Thymus (tissue), 11 donors: ENCODE data around the gene ABCA12. TPM values are rescaled to one million over a fixed set of nuclear protein-coding genes. Genes with fewer than 3 reads are reported as not detected.

Experiments
- DNase-seq, 9 donors: peaks; one replicate each; pipeline ENCODE4 v3.0.0-alpha.2; 2013; ENCODE audit warnings: low spot score in 9 of 9, low read depth in 6 of 9, missing footprints in 1 of 9
- H3K27ac ChIP-seq, 2 donors: one replicate each; pipeline ENCODE4 v1.5.1; 2013; ENCODE audit warnings: control low read depth in 1 of 2, low read depth in 1 of 2, low read length in 1 of 2, mild to moderate bottlenecking in 1 of 2, moderate library complexity in 1 of 2
- H3K27me3 ChIP-seq, 2 donors: one replicate each; pipeline ENCODE4 v1.5.1; 2013; ENCODE audit warnings: low read length in 1 of 2; ENCODE audit not compliant: control insufficient read depth in 2 of 2, insufficient read depth in 1 of 2
- H3K36me3 ChIP-seq, 2 donors: one replicate each; pipeline ENCODE4 v1.5.1; 2013; ENCODE audit warnings: low read length in 1 of 2, mild to moderate bottlenecking in 1 of 2, moderate library complexity in 1 of 2; ENCODE audit not compliant: control insufficient read depth in 2 of 2, insufficient read depth in 2 of 2
- H3K4me1 ChIP-seq, 2 donors: one replicate each; pipeline ENCODE4 v1.5.1; 2013; ENCODE audit warnings: low read length in 2 of 2; ENCODE audit not compliant: control insufficient read depth in 2 of 2, insufficient read depth in 2 of 2
- H3K4me3 ChIP-seq, 2 donors: one replicate each; pipeline ENCODE4 v1.5.1; 2013; ENCODE audit warnings: low read length in 2 of 2, control low read depth in 1 of 2, mild to moderate bottlenecking in 1 of 2
- H3K9me3 ChIP-seq, 2 donors: one replicate each; pipeline ENCODE4 v1.5.1; 2013; ENCODE audit warnings: low read length in 1 of 2, mild to moderate bottlenecking in 1 of 2; ENCODE audit not compliant: control insufficient read depth in 2 of 2, insufficient read depth in 1 of 2
- WGBS: extraction: QIAGEN DNeasy Blood & Tissue Kit; methylation state at CpG from one replicate; pipeline ENCODE4 v1.1.7; 2013; 5-methylcytosine and 5-hydroxymethylcytosine counted together
- polyA plus RNA-seq: library from polyadenylated mRNA; stranded (reverse); fragments of 200-250 nt; gene quantifications from one replicate; pipeline ENCODE4 v1.2.3, GENCODE V29; 2013
- total RNA-seq: library from RNA; stranded (reverse); fragments of 120-200 nt; gene quantifications from one replicate; pipeline ENCODE4 v1.2.4, GENCODE V29; 2013
- donor health status: healthy.

ABCA12 gene
- total and polyA plus RNA-seq, 2 donors: 0.14 to 0.18 TPM

GRCh38 chr2:215140166-215140707, 1.8 kb upstream of the ABCA12 start:
- H3K27me3 ChIP-seq: no peaks in the 10 kb centered on the region
- no peak overlapping the region for H3K4me3 ChIP-seq
- H3K27ac ChIP-seq: no peak overlapping the region
- no peaks in the 10 kb centered on the region for H3K4me1 ChIP-seq
- no peak for DNase-seq
- WGBS: 74% methylated on average over 4 of the region's 4 CpGs
- H3K36me3 ChIP-seq: no peaks in the 10 kb centered on the region
- H3K9me3 ChIP-seq: no peaks in the 10 kb centered on the region

- no peaks in the 10 kb centered on the region for H3K27me3 ChIP-seq
- DNase-seq: no peak
- no peak overlapping the region for H3K27ac ChIP-seq
Observed at GRCh38 chr2:215137741-215138340, 585 bp downstream of the ABCA12 start.

GRCh38 chr2:215137329-215137686, 1.1 kb downstream of the ABCA12 start:
- H3K27ac ChIP-seq: peak overlapping the region in 1 of 2 donors; percentile 24
- H3K4me1 ChIP-seq: no peaks in the 10 kb centered on the region
- no peaks in the 10 kb centered on the region for H3K9me3 ChIP-seq
- H3K27me3 ChIP-seq: no peaks in the 10 kb centered on the region
- H3K36me3 ChIP-seq: no peaks in the 10 kb centered on the region
- 82% methylated on average over 3 of the region's 3 CpGs for WGBS
- H3K4me3 ChIP-seq: no peak overlapping the region
- no peak for DNase-seq

More at GRCh38 chr2:215137741-215138340, 585 bp downstream of the ABCA12 start:
- 80% methylated on average over 6 of the region's 6 CpGs for WGBS
- H3K4me1 ChIP-seq: no peaks in the 10 kb centered on the region
- H3K36me3 ChIP-seq: no peaks in the 10 kb centered on the region
- H3K9me3 ChIP-seq: no peaks in the 10 kb centered on the region
- H3K4me3 ChIP-seq: no peak overlapping the region

- Histone ChIP-seq H3K4me3 (no peak overlapping the region), H3K27me3 (no peaks in the 10 kb centered on the region), H3K9me3 (no peaks in the 10 kb centered on the region), H3K4me1 (no peaks in the 10 kb centered on the region), H3K36me3 (no peaks in the 10 kb centered on the region), H3K27ac (no peak overlapping the region)
- DNase-seq: no peak
- 66% methylated on average over 3 of the region's 3 CpGs for WGBS
Observed at GRCh38 chr2:215136669-215137328, 1.6 kb downstream of the ABCA12 start.

- Histone ChIP-seq H3K4me1 (no peaks in the 10 kb centered on the region), H3K4me3 (no peak overlapping the region), H3K27ac (no peak overlapping the region), H3K9me3 (no peaks in the 10 kb centered on the region), H3K27me3 (no peaks in the 10 kb centered on the region), H3K36me3 (no peaks in the 10 kb centered on the region)
- DNase-seq: no peak
- WGBS: 78% methylated on average over 3 of the region's 3 CpGs
Observed at GRCh38 chr2:215120401-215120800, 18.0 kb downstream of the ABCA12 start.

GRCh38 chr2:215119847-215120246, 18.6 kb downstream of the ABCA12 start:
- H3K27me3 ChIP-seq: no peaks in the 10 kb centered on the region
- no peak overlapping the region for H3K27ac ChIP-seq
- whole genome bisulfite sequencing: 97% methylated on average over 2 of the region's 2 CpGs
- no peak overlapping the region for H3K4me3 ChIP-seq
- H3K36me3 ChIP-seq: no peaks in the 10 kb centered on the region
- H3K4me1 ChIP-seq: no peaks in the 10 kb centered on the region
- no peaks in the 10 kb centered on the region for H3K9me3 ChIP-seq
- no peak for DNase-seq

GRCh38 chr2:215110918-215111317, 27.5 kb downstream of the ABCA12 start:
- 87% methylated on average over 3 of the region's 3 CpGs for whole genome bisulfite sequencing
- Histone ChIP-seq H3K4me1 (no peaks in the 10 kb centered on the region), H3K9me3 (no peaks in the 10 kb centered on the region), H3K36me3 (no peaks in the 10 kb centered on the region), H3K27ac (no peak overlapping the region), H3K4me3 (no peak overlapping the region), H3K27me3 (no peaks in the 10 kb centered on the region)
- no peak for DNase-seq

GRCh38 chr2:215107216-215108056, 31.0 kb downstream of the ABCA12 start:
- Histone ChIP-seq H3K9me3 (no peaks in the 10 kb centered on the region), H3K27ac (no peak overlapping the region), H3K4me1 (no peaks in the 10 kb centered on the region), H3K36me3 (no peaks in the 10 kb centered on the region), H3K27me3 (no peaks in the 10 kb centered on the region), H3K4me3 (no peak overlapping the region)
- peak in 1 of 9 donors; percentile 15 for DNase-seq
- 93% methylated on average over 5 of the region's 5 CpGs for WGBS
